ENCODE results near the gene LCE1C.

- TF ChIP-seq CTCF (IDR thresholded peaks at IDR 0.05) = no peak
- TF ChIP-seq POLR2A (IDR thresholded peaks at IDR 0.05) = no peak
Measured at GRCh38 chr1:152776361-152776760, 30.1 kb downstream of the LCE1C start.
